ENCODE measurements around the gene VSIG4.

The VSIG4 gene

DNA sequence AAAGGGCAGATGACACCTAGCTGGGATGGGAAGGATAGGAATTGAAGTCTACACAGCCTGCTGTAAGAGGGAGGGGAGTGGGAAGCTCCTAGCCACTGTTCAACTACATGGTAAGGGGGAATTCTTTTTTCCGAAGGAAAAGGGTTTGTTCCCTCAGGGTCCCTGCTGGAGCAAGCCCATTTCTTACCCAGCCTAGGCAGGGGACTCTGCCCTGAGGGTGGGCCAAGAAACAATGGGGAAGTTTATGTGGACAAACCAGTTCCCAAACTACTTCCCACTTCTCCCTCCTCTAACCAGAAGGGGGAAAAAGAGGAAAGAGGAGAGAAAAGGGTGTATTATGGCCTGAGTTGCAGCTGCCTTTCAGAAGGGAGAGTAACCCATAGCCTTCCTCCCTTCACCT is 13.5 kb upstream of the VSIG4 start:
- TF ChIP-seq, protein P1, sequence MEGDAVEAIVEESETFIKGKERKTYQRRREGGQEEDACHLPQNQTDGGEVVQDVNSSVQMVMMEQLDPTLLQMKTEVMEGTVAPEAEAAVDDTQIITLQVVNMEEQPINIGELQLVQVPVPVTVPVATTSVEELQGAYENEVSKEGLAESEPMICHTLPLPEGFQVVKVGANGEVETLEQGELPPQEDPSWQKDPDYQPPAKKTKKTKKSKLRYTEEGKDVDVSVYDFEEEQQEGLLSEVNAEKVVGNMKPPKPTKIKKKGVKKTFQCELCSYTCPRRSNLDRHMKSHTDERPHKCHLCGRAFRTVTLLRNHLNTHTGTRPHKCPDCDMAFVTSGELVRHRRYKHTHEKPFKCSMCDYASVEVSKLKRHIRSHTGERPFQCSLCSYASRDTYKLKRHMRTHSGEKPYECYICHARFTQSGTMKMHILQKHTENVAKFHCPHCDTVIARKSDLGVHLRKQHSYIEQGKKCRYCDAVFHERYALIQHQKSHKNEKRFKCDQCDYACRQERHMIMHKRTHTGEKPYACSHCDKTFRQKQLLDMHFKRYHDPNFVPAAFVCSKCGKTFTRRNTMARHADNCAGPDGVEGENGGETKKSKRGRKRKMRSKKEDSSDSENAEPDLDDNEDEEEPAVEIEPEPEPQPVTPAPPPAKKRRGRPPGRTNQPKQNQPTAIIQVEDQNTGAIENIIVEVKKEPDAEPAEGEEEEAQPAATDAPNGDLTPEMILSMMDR (IDR thresholded peaks at IDR 0.05; ENCODE audit: control insufficient read depth, extremely low read depth, insufficient read depth): no peak
- no peak for DNase-seq (ENCODE audit: low read depth)
- H3K4me3 ChIP-seq (ENCODE audit: low read depth, low read length): no peak overlapping the region

DNA sequence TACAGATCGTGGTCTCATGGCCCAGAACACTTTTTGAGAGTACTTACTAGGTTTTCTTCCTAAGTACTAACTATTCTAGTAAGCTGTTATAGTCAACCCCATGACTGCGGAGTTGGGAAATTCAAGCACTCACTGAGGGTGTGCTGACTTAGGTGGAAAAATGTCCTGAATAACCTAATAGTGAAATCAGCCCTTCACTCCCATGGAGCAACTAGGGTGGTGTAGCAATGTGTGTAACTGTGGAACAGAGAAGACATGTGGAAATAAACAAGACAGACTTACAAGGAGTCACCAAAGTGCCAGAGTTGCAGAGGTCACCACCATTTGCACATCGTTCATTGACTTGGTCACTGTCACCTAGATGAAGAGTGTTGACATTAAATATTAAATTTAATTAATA is 12.1 kb upstream of the VSIG4 start:
- TF ChIP-seq, protein P1 (IDR thresholded peaks at IDR 0.05; ENCODE audit: control insufficient read depth, extremely low read depth, insufficient read depth): no peak
- H3K4me3 ChIP-seq (ENCODE audit: low read depth, low read length): no peak overlapping the region
- DNase-seq (ENCODE audit: low read depth): no peak

DNA sequence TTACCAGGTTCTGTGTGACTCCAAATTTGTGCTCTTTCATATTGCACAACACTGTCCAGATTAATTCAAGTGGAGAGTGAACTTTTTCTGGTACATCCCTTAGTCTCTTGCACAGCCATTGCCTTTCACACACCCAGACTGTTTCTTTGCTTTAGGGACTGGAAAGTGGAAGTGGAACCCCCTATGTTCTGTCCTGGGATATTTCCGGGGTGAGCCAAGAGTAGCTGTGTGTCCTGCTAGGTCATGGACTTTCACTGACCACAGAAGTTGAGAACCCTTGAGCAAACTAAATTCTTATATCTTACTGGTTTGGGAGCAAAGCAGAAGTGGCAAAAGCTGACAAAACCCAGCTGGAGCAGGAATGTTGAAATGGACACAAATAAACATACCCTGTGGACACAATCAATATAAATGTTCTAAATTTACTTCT is 10.3 kb upstream of the VSIG4 start:
- H3K4me3 ChIP-seq (ENCODE audit: low read depth, low read length): no peak overlapping the region
- TF ChIP-seq, protein P1 (IDR thresholded peaks at IDR 0.05; ENCODE audit: control insufficient read depth, extremely low read depth, insufficient read depth): no peak
- no peak for DNase-seq (ENCODE audit: low read depth)

DNA sequence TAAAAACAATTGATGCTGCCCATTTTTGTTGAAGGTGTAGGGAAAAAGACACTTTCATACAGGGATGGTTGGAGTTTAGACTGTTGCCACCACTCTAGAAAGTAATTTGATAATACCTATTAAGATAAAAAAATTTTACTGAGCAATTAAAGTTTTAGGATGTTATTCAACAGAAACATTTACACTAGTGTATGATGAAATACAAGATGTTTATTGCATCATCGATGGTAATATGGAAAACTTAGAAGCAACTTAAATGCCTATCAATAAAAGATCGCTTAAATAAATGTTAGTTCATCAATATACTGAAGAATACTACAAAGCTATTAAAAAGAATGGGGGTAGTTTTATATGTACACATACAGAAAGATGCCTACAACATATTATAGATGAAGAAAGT is 9.2 kb upstream of the VSIG4 start:
- no peak for DNase-seq (ENCODE audit: low read depth)
- TF ChIP-seq, protein P1 (IDR thresholded peaks at IDR 0.05; ENCODE audit: control insufficient read depth, extremely low read depth, insufficient read depth): no peak

DNA sequence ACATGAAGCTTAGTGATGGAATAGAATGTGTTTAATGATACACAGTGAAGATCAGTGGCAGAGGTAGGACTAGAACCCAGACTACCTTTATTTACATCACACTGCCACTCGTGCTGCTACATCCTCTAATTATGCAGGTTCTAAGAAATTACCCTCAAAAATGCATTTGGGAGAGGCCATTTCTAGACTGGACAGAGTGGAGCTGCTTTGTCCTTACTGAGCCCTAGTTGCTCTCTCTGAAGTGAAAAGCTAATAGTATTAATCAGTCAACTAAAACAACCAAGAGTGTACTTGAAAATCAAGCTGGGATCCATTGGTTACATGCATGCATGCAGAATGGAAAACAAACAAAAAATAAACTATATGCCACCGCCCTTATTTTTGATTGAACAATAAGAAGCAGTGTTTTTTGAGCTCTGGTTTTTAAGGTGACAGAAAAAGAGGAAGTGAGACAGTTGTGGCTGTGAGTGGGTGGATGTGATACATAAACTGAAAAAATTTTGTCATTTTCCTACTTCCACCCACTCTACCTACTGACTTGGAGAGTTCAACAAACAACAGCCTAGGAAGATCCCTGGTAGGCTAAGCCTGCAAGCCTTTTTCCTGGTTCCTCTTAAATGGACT is 6.8 kb upstream of the VSIG4 start:
- H3K4me3 ChIP-seq (ENCODE audit: low read depth, low read length): no peak overlapping the region
- TF ChIP-seq, protein P1 (IDR thresholded peaks at IDR 0.05; ENCODE audit: control insufficient read depth, extremely low read depth, insufficient read depth): no peak
- no peak for DNase-seq (ENCODE audit: low read depth)

More for the DNA sequence above, 9.2 kb upstream of the VSIG4 start:
- no peak overlapping the region for H3K4me3 ChIP-seq (ENCODE audit: low read depth, low read length)

DNA sequence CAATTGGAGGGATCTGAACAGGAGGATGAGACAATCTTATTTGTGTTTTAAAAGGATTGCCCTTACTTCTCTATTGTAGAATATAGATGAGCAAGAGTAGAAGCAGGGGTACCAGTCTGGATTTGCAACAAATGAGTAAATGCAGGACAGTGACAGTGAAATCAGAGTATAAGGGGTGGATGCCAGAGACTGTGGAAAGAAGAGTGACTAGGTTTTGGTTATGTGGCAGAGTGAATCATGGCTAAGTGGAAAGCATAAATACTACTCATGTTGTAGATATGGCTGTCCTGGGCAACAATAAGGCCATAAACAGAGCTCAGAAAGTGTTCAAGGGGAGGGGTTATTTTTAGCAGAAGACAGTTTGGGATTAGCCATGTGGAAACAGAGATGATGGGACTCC is 6.0 kb upstream of the VSIG4 start:
- DNase-seq (ENCODE audit: low read depth): no peak
- no peak overlapping the region for H3K4me3 ChIP-seq (ENCODE audit: low read depth, low read length)
- TF ChIP-seq, protein P1 (IDR thresholded peaks at IDR 0.05; ENCODE audit: control insufficient read depth, extremely low read depth, insufficient read depth): no peak

DNA sequence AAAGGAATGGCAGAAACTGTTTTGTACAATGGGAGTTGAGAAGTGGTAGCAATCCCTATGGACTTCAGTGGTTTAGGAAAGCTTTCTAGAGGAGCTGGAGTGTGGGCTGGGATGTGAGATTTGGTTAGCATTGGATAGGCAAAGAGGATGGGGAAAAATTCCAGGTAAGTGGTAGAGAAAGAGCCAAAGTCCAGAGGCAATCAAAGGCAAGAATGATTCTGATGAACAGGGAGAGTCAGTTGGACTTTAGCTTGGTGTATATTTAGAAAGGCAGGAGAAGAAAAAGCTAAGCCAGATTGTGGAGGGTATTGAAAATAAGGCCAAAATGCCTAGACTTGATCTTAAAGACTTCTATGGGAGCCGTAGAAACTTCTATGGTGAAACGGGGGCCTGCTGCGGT is 3.7 kb upstream of the VSIG4 start:
- no peak for DNase-seq (ENCODE audit: low read depth)
- H3K4me3 ChIP-seq (ENCODE audit: low read depth, low read length): no peak overlapping the region
- TF ChIP-seq, protein P1 (IDR thresholded peaks at IDR 0.05; ENCODE audit: control insufficient read depth, extremely low read depth, insufficient read depth): no peak
